GM12878 (cell line): ENCODE data around the gene ATXN7L1. TPM values are rescaled to one million over a fixed set of nuclear protein-coding genes. Genes with fewer than 3 reads are reported as not detected.

ENCODE experiments used
- HSF1 ChIP-seq: fragments of 150-350 bp; IDR thresholded peaks from 2 replicates; pipeline ENCODE4 v1.6.1; 2014; ENCODE audit warnings: mild to moderate bottlenecking, low read depth, low read length
- SMAD5 ChIP-seq: IDR thresholded peaks from 2 replicates; pipeline ENCODE4 v1.6.1; 2016; ENCODE audit warnings: antibody characterized with exemption, low read depth
- SPI1 ChIP-seq: IDR thresholded peaks from 2 replicates; pipeline ENCODE4 v1.6.1; 2011; ENCODE audit warnings: low read depth, mild to moderate bottlenecking, low read length, moderate library complexity, borderline replicate concordance; ENCODE audit not compliant: insufficient read depth
- ZNF592 ChIP-seq: fragments of 450-650 bp; IDR thresholded peaks from 2 replicates; pipeline ENCODE4 v1.6.1; 2017; ENCODE audit warnings: mild to moderate bottlenecking, moderate library complexity
- ZNF622 ChIP-seq: fragments of 450-650 bp; IDR thresholded peaks from 2 replicates; pipeline ENCODE4 v1.6.1; 2017; ENCODE audit warnings: mild to moderate bottlenecking, inconsistent platforms
- polyA plus RNA-seq, 11 experiments: library from polyadenylated mRNA; depleted of rRNA in 4 of 11; unstranded in 6 of 11; stranded (reverse) in 5 of 11; fragments of >200 nt; fragmentation: Nextera tagmentation in 4 of 11; fragmentation: Illumina TruSeq in 1 of 11; extraction: Ambion mirVana in 4 of 11; extraction: Trizol in 1 of 11; gene quantifications; 1 replicate in 1 of 11; 2 replicates in 10 of 11; pipeline versions ENCODE4 v1.2.1 to v1.2.3, GENCODE V29; 2011 to 2016; ENCODE audit warnings: inconsistent platforms in 2 of 11, missing spikeins in 2 of 11, low read depth in 1 of 11
- total RNA-seq, 4 experiments: library from RNA; depleted of rRNA in 3 of 4; stranded (reverse); fragments of >200 nt in 3 of 4; fragmentation: Illumina TruSeq in 1 of 4; extraction: Trizol in 1 of 4; gene quantifications; 2 replicates each; pipeline versions ENCODE4 v1.2.1 to v1.2.3, GENCODE V29; 2013 to 2021
- TF ChIP-seq, protein P1 (sequence below): fragments of 450-650 bp; formaldehyde crosslinking; IDR thresholded peaks from 2 replicates; pipeline ENCODE4 v1.4.0; 2022; ENCODE audit warnings: mild to moderate bottlenecking, moderate library complexity

The ATXN7L1 gene
- total and polyA plus RNA-seq, 10 of the 15 experiments (the other 5 are each of a cell fraction or from before 2014, with no cell fraction given), result 0.40 to 2.9 (median 1.2) TPM

- TF ChIP-seq HSF1 (no peak), SPI1 (no peak), ZNF592 (no peak), ZNF622 (no peak), SMAD5 (no peak)
- TF ChIP-seq, protein P1, sequence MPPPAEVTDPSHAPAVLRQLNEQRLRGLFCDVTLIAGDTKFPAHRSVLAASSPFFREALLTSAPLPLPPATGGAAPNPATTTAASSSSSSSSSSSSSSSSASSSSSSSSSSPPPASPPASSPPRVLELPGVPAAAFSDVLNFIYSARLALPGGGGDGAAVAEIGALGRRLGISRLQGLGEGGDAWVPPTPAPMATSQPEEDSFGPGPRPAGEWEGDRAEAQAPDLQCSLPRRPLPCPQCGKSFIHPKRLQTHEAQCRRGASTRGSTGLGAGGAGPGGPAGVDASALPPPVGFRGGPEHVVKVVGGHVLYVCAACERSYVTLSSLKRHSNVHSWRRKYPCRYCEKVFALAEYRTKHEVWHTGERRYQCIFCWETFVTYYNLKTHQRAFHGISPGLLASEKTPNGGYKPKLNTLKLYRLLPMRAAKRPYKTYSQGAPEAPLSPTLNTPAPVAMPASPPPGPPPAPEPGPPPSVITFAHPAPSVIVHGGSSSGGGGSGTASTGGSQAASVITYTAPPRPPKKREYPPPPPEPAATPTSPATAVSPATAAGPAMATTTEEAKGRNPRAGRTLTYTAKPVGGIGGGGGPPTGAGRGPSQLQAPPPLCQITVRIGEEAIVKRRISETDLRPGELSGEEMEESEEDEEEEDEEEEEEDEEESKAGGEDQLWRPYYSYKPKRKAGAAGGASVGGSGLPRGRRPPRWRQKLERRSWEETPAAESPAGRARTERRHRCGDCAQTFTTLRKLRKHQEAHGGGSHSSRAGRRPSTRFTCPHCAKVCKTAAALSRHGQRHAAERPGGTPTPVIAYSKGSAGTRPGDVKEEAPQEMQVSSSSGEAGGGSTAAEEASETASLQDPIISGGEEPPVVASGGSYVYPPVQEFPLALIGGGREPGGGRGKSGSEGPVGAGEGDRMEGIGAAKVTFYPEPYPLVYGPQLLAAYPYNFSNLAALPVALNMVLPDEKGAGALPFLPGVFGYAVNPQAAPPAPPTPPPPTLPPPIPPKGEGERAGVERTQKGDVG (CRISPR knock-in tag), result no peak
Observed at GRCh38 chr7:105803429-105803736, 73.0 kb downstream of the ATXN7L1 start (continued).
